Glutamatergic neuron (in vitro differentiated cells): ENCODE results near the gene AUTS2. TPM values are rescaled to one million over a fixed set of nuclear protein-coding genes. Genes with fewer than 3 reads are reported as not detected.

Source experiments
- DNase-seq: peaks from one replicate; pipeline ENCODE4 v3.0.0; 2022
- H3K27ac Mint-ChIP-seq: one replicate; pipeline ENCODE4 v1.8.0; 2020; ENCODE audit warnings: mild to moderate bottlenecking, mixed read lengths, inconsistent platforms; ENCODE audit not compliant: unreplicated experiment
- H3K27me3 Mint-ChIP-seq: one replicate; pipeline ENCODE4 v1.8.0; 2020; ENCODE audit warnings: mild to moderate bottlenecking, moderate library complexity, mixed read lengths, inconsistent platforms; ENCODE audit not compliant: unreplicated experiment
- H3K36me3 Mint-ChIP-seq: one replicate; pipeline ENCODE4 v1.8.0; 2020; ENCODE audit warnings: mild to moderate bottlenecking, mixed read lengths, inconsistent platforms; ENCODE audit not compliant: unreplicated experiment
- H3K4me1 Mint-ChIP-seq: one replicate; pipeline ENCODE4 v1.8.0; 2020; ENCODE audit warnings: mild to moderate bottlenecking, low read depth, mixed read lengths, inconsistent platforms; ENCODE audit not compliant: unreplicated experiment
- H3K4me3 Mint-ChIP-seq: one replicate; pipeline ENCODE4 v1.8.0; 2020; ENCODE audit warnings: mild to moderate bottlenecking, mixed read lengths, inconsistent platforms; ENCODE audit not compliant: unreplicated experiment
- H3K9me3 Mint-ChIP-seq: one replicate; pipeline ENCODE4 v1.8.0; 2020; ENCODE audit warnings: mild to moderate bottlenecking, moderate library complexity, mixed read lengths, inconsistent platforms; ENCODE audit not compliant: unreplicated experiment
- total RNA-seq: library from RNA; stranded (reverse); fragmentation: NEBNext Ultra II Directional; extraction: Animal tissue kit (Norgen Biotek cat#: 25700); gene quantifications from one replicate; pipeline ENCODE4 v1.2.1, GENCODE V29; 2021; ENCODE audit not compliant: unreplicated experiment
- TF ChIP-seq, protein P1 (sequence below): fragments of 200-600 bp; sonication (generic); IDR thresholded peaks from one replicate; pipeline ENCODE4 v1.5.0; 2021; ENCODE audit not compliant: partially characterized antibody, unreplicated experiment

AUTS2 gene
- total RNA-seq, 1 donor from 2014 or later = 300 TPM

DNA sequence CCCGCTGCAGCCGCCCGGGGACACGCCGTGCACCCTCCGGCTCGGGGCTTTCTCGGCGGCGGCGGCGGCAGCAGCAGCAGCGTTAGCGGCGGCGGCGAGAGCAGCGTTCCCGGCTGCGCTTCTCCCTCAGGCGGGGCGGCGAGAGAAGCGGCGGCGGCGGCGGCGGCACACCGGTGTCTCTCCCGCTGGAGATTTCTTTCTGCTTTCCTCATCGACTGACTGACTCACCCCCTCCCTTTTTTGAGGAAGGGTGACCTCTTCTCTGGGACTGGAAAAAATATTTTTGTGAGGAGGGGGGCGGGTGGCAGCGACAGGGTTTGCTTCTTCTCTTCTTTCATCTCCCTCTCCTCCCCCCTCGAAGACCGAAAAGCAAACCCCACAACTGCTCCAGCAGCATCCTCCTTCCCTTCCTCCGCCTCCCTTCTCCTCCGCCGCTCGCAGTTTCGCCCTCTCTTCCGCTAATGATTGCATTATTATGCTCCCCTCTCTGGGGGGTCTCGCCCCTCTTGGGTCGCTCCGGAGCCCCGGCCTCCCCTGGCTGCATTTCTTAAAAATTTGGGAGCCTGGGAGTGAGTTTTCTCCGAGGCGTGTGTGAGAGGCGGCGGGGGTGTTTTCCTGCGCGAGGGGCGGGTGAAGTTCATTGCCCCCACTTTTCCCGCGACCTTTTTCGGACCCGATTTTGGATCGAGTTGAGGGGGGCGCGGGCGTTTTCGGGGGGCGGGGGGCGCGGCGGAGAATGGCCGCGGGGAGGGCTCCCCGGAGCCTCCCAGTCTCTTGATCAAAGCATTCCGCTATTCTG is 411 bp downstream of the AUTS2 start:
- Mint-ChIP-seq H3K36me3 (no peaks in the 10 kb centered on the region), H3K9me3 (peaks cover 13% of the 10 kb centered on the region), H3K27me3 (peaks cover 15% of the 10 kb centered on the region), H3K4me3 (peak overlapping the region; percentile 96), H3K4me1 (no peaks in the 10 kb centered on the region), H3K27ac (peak overlapping the region; percentile 92)
- TF ChIP-seq, protein P1, sequence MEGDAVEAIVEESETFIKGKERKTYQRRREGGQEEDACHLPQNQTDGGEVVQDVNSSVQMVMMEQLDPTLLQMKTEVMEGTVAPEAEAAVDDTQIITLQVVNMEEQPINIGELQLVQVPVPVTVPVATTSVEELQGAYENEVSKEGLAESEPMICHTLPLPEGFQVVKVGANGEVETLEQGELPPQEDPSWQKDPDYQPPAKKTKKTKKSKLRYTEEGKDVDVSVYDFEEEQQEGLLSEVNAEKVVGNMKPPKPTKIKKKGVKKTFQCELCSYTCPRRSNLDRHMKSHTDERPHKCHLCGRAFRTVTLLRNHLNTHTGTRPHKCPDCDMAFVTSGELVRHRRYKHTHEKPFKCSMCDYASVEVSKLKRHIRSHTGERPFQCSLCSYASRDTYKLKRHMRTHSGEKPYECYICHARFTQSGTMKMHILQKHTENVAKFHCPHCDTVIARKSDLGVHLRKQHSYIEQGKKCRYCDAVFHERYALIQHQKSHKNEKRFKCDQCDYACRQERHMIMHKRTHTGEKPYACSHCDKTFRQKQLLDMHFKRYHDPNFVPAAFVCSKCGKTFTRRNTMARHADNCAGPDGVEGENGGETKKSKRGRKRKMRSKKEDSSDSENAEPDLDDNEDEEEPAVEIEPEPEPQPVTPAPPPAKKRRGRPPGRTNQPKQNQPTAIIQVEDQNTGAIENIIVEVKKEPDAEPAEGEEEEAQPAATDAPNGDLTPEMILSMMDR = no peak
- no peak for DNase-seq

DNA sequence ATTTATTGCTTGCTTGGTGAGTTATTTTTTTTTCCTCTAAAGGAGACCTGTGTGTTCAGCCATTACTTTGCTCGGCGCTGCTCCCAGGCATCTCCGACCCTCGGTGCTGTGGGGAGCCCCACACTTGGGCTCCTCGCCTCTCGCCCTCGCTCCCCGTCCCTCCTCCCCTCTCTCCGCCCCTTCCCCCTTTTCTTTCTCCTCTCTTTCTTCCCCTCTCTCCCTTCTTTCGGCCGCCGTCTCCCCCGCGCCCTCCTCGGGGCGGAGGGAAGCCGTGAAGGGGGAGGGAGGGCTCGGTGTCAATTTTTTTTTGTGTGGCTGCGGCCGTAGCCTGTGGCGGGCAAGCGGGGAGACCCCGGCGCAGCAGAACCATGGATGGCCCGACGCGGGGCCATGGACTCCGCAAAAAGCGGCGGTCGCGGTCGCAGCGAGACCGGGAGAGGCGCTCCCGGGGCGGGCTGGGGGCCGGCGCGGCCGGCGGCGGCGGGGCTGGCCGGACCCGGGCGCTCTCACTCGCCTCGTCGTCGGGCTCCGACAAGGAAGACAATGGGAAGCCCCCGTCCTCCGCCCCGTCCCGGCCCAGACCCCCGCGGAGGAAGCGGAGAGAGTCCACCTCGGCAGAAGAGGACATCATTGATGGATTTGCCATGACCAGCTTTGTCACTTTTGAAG is 1.1 kb downstream of the AUTS2 start:
- Mint-ChIP-seq H3K4me3 (peak overlapping the region; percentile 92), H3K9me3 (peaks cover 13% of the 10 kb centered on the region), H3K4me1 (no peaks in the 10 kb centered on the region), H3K27ac (peak overlapping the region; percentile 99), H3K36me3 (no peaks in the 10 kb centered on the region), H3K27me3 (peaks cover 15% of the 10 kb centered on the region)
- TF ChIP-seq, protein P1 = no peak
- peak; percentile 64 for DNase-seq

DNA sequence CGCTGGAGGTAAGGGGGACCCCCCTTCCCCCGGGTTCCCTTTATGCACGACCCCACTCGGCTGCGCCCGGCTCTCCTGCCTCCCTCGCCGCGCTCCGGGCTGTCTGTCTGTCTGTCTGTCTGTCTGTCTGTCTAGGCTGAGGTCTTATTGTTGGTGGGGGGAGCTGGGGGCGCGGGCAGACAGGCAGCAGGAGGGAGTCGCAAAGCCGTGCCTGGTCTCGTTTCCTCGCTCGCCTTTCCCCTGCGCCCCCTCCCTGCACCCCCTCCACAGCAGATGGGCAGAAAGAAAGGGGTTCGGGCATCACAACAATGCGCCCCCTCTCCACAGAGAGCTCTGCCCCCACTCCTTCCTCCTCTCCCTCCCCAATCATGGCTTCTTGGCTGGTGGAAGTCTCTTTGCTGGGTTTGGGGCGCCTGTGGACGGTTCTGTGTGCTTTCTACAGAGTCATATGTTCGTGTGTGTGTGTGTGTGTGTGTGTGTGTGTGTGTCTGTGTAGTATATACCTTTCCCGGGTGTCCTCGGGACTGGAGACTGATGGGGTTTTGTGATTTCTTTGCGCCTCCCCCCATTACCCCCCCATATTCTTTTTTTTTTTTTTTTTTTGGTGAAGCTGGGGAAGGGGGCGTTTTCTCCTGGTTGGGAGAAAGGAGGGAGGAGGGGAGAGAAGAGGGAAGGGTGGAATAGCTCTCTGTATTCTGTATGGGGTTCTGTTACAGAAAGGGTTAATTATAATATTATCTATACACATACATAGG is 1.9 kb downstream of the AUTS2 start:
- DNase-seq = peak; percentile 28
- H3K36me3 Mint-ChIP-seq = no peaks in the 10 kb centered on the region
- H3K4me1 Mint-ChIP-seq = no peaks in the 10 kb centered on the region
- H3K4me3 Mint-ChIP-seq = no peak overlapping the region
- peak overlapping the region; percentile 99 for H3K27ac Mint-ChIP-seq
- TF ChIP-seq, protein P1 = no peak
- peaks cover 15% of the 10 kb centered on the region for H3K27me3 Mint-ChIP-seq
- H3K9me3 Mint-ChIP-seq = peaks cover 13% of the 10 kb centered on the region

DNA sequence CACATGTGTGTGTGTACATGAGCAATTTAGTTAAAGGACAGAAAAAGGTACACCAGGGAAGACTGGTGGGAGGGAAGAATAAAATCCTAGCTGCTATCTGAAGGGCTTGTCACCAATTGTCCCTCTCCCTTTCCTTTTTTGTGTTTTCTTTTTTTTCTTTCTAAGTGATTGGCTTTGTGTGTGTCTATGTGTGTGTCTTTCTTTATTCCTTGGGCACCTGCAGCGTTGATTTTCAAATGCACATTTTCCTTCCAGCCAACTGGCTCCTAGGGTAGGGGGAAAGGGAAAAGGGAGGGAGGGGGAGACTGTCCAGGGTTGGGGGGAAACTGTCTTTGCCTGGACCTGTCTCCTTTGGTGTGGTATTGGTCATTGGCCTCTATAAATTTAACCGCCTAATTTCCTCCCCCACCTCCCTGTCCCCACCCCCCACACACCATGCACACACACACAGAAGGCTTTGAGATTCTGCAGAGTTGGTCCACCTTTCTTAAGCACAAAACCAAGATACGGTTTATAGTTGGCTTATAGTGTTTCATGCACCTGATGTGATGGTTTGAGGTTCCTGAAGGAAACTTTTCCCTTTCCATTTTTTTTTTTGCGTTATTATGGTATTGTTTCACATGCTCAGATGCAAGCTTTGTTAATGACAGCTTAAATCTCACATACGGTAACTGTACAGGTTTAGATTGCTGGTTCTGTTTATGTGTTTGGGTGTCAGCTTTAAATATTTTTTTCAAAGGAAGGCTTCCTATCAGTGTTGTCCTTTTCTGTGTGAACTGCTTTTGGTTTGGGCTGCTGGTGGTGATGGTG is 2.6 kb downstream of the AUTS2 start:
- no peak for DNase-seq
- peaks cover 13% of the 10 kb centered on the region for H3K9me3 Mint-ChIP-seq
- H3K27ac Mint-ChIP-seq = peak overlapping the region; percentile 99
- H3K27me3 Mint-ChIP-seq = peaks cover 15% of the 10 kb centered on the region
- no peaks in the 10 kb centered on the region for H3K4me1 Mint-ChIP-seq
- no peak overlapping the region for H3K4me3 Mint-ChIP-seq
- no peaks in the 10 kb centered on the region for H3K36me3 Mint-ChIP-seq
- TF ChIP-seq, protein P1 = no peak
